SH-SY5Y (cell line): Measurements from ENCODE around the gene DLEC1.

Experiments
- GATA2 ChIP-seq: IDR thresholded peaks from 2 replicates; pipeline ENCODE4 v1.6.1; 2011; ENCODE audit warnings: mild to moderate bottlenecking, low read depth, low read length
- GATA3 ChIP-seq: IDR thresholded peaks from 2 replicates; pipeline ENCODE4 v1.6.1; 2011; ENCODE audit warnings: low read depth, mild to moderate bottlenecking, low read length, moderate library complexity

DNA sequence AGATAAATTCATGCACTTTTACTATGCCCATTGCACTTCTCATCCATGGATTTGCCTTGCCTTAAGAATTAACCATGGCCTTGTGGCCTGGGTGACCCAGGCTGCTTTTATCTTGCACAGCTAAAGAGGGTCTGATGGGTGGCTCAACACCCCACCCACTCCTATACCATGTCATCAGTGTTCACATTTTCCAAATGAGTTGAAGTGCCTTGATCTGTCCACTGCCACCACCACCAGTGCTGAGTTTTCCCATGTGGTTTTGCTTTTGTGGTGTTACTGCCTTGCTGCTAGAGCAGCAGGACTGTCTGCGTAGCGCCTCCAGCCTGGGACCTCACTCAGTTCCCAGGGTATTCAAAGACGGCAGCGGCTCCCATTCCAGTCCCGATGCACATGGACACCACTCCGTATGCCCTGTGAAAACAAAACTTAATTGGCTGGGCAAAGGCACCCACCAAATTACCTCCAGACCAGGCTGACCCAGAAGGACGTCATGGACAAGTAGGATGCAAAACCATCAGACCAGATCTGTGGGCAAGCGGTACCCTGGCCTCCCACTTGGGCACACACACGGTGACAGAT is 83.8 kb downstream of the DLEC1 start:
- TF ChIP-seq GATA3 (no peak), GATA2 (no peak)
